GM18526 (cell line): ENCODE measurements around the gene PTPN7.

Experiments used
- POLR2A ChIP-seq: IDR thresholded peaks from 3 replicates; pipeline ENCODE4 v1.6.1; 2011; ENCODE audit not compliant: insufficient read length; ENCODE audit errors: extremely low read depth

Gene PTPN7

DNA sequence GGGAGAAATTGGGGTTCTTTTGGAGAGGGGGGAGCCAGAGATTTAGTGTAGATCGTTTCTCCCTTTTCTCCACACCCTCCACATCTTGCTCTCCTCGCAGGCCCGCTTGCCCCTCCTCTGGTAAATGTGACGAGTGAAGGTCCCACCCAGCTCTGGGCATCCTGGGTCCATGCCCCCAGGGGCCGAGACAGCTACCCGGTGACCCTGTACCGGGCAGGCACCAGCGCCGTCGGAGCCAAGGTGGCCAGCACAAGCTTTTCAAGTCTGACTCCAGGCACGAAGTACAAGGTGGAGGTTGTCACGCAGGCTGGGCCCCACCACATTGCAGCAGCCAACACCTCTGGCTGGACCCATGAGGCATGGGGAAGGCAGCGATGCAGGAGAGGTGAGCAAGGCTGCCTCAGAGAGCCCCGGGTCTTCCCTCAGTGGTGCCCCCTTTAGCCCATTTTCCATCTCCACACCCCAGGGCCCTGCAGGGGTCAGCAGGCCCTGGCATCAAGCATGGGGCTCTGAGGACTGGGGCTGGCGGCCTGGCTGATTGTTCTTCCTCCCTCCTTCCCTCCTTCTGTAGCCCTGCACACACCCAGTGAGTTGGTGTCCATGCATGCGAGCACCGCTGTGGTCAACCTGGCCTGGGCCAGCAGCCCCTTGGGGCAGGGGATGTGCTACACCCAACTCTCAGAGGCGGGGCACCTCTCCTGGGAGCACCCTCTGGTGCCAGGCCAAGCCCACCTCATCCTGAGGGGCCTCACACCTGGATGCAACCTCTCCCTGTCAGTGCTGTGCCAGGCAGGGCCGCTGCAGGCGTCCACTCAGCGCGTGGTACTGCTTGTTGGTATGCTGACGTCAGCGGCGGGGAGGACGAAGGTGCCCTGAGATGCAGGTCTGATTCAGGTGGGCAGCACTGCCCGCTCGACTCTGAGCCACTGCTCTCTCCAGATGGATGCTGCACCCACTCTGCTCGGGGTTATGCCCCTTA, 16.8 kb upstream of the PTPN7 start:
- TF ChIP-seq POLR2A: no peak

DNA sequence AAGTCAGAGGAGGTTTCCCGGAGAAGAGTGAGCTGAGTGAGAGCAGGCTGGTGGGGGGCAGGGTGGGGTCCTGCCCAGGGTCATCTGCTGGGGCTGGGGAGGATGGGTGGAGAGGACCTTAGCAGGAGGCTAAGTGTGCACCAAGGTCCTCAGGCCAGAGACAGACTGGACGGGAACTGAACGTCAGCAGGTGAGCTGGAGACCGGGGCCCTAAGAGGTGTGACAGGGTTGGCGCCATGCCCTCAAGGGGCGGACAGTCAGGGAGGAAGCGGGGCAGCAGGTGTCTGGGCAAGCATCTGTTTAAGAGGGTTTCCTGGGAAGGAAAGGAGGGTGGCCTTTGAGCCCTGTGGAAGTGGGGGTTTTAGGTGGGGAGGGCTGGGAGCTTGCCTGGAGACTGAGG, 13.6 kb upstream of the PTPN7 start:
- TF ChIP-seq POLR2A: no peak

DNA sequence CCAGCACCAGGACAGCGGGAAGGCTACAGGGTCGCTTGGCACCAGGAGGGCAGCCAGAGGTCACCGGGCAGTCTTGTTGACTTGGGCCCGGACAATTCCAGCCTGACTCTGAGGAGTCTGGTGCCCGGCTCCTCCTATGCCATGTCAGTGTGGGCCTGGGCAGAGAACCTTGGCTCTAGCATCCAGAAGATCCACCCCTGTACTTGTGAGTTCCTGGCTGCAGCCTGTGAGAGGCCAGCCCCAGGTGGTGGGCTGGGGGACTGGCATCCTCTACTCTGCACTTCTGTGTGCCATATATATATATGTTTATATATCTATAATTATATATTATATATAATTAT, 11.6 kb upstream of the PTPN7 start:
- TF ChIP-seq POLR2A: no peak

DNA sequence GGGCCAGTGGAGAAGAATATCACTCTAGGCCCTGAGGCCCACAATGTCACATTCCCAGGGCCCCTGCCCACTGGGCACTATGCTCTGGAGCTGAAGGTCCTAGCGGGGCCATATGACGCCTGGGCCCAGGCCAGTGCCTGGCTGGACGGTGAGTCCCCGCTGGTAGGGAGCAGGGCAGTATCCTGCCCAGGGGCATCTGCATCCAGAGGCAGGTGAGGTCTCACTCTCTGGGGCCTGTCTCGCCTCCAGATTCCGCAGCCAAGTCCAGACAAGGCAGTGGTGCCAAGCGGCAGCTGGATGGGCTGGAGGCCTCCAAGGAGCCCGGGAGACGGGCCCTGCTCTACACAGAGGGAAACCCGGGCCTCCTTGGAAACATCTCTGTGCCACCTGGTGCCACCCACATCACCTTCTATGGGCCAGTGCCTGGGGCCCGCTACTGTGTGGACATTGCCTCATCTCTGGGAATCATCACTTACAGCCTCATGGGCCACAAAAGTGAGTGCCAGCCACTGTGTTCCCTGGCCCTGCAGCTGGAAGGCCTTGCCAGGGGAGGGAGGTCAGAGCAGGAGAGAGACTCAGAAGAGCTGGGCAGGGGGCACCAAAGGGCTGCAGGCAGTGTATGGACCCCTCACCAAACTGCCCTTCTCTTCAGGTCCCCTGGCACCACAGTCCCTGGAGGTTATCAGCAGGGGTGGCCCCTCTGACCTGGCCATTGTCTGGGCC, 11.1 kb upstream of the PTPN7 start:
- no peak for TF ChIP-seq POLR2A

DNA sequence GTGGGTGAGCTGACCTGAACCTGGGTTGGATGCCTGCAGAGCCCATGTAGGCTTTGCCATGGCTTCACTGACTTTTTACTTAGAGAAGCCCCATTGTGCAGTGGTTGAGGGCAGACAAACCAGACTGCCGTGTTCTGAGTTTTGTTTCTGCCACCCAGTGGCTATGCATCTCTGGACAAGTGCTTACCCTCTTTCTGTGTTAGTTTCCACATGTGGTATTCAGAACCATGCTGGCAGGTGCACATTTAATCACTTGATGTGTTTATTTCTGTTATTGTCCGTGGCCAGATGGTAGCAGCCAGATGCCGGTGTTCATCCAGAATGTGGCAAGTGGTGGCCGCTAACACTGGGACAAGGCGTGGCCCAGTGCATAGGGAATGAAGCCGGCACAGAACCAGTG, 10.3 kb upstream of the PTPN7 start:
- no peak for TF ChIP-seq POLR2A

DNA sequence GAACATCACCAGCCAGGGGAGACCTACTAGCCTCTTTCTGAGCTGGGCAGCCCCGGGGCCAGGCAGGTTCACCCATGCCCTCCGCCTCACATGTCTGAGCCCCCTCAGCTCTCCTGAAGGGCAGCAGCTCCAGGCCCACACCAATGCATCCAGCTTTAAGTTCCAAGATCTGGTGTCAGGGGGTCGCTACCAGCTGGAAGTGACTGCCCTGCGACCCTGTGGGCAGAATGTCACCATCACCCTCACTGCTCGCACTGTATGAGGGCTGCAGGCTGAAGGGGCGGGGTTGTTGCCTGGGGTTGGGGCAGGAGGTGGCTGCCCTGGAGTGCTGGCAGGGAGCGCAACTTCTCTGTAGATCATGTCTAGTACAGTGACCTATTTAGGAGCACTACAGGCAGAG, 8.5 kb upstream of the PTPN7 start:
- no peak for TF ChIP-seq POLR2A

DNA sequence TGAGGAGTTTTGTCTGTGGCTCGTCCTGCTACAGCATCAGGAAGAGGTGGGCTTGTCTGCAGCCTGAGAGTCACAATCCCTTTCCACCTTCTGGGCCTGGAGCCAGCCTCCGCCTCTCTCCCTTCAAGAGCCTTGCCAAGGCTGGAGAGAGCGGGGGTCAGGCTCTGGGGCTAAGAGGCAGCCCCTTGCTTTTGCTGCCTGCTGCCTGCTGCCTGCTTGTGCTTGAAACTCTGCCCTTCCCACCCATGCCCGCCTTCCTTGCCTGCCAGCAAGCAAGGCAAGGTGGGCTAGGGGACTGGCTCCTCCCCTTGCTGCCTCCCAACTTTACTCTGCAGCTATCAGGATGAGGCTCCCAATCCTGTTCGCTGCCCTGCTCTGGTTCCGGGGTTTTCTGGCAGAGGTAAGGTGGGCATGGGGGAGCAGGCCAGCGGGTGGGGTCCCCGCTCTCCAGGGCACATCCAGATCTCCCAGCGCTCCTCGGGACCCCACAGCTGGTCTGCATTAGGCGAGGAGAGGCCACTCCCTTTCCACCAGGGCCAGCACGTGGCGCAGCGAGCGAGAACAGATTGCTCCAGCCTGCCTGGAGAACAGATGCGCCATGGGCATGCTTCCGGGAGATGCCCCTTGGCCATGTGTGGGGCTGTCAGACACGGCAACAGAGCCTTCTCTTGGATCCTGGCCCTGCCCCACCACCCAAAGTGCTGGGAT, 7.5 kb upstream of the PTPN7 start:
- TF ChIP-seq POLR2A: no peak

DNA sequence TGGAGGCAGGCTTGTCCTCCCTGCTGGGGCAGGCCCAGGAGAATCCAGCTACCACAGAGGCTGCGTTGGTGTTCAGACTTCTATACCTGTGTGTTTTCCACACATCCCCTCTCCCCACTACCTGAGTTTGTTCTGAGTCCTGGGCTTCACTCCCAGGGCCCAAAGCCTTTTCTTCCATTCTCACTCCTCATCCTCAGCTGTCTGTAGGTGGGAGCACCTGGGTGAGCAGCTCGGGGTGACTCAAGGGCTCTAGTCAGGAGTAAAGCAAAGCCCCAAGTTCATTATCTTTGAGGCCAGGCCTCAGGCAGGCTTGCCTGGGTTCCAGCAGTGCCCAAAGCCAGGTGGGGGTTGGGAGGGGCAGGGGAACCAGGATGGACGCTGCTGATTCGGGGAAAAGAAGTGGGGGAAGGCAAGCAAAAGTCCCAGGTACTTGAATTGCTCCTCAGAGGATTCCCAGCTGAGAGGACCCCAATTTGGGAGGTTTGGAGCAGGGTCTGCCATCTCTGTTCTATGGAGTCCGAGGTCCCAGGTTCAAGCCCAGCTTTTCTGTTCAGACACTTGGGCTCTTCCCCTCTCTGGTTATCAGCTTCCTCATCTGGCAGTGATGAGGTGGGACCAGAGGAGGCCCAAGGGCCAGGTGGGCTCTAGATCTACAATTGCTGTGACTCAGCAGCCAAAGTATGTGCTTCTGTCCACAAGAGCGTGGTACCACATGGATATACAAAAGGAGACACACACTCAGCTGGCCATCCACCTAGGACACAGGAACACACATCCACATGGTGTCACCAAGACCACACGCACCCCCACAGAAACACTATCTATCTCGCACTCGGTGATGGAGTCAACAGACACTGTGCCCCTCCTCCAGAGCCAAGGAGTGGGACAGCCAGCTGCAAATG, 5.8 kb upstream of the PTPN7 start:
- TF ChIP-seq POLR2A: no peak

DNA sequence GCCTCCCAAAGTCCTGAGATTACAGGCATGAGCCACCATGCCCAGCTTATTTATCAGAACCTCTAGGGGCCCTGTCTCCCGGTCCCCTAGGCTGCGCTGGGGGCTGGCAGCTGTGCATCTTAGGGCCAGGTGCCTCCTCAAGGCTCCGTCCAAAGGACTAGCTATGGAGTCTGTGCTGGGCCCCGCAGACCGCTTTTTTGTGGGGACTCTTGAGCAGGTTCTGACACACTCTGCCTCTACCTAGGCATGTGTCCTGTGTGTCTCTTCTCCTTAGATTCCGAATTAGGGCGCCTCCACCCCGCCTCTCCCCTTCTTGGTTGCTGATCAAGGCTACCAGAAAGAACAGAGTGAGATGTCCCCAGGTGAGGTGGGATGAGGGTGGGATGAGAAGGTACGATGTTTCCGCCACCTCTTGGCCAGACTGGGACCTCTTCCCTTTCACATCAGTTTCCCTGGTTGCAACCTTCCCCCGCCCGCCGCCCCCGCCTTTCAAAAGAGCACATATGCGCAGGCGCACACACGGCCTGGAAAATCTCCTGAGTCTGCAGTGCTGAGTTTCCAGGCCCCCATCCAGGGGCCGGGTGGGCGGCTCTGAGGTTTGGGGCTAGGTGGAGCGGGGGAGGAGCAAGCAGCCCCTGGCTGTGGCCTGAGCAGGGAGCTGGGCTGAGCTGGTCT, 5.0 kb upstream of the PTPN7 start:
- TF ChIP-seq POLR2A: no peak

DNA sequence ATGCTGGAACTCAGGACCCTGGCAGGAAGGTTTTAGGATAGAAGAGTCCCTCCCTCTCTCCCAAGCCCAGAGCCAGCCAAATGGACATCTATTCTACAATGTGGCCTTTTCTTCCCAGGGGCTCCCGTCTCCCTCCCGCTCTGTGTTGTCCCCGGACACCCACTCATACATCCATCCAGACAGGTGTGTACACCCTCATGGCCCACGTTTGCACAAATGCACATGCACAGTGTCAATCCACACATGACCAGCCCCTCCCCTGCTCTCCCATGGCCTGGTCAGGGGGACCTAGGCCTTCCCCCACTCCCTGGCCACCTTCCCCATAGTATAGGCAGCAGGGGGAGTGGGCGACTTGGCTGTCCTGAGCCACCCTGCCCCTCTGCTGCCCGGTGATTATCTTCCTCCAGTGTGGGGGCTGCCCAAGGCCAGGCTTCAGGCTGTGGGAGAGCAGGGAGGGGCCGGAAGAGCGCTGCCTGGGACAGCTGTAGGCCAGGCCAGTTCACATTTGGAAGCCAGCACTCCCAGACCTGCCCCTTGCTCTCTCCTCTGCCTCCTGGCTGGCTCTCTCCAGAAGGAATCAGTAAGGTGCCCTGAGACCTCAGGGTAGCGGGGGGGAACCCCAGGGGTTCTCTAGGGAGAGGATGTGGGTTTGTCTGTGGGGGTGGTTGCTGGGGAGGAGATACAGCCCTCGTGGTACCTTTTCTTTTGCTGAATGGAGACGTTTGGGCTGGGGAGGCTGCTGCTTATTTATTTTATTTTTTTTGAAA, 4.1 kb upstream of the PTPN7 start:
- no peak for TF ChIP-seq POLR2A

DNA sequence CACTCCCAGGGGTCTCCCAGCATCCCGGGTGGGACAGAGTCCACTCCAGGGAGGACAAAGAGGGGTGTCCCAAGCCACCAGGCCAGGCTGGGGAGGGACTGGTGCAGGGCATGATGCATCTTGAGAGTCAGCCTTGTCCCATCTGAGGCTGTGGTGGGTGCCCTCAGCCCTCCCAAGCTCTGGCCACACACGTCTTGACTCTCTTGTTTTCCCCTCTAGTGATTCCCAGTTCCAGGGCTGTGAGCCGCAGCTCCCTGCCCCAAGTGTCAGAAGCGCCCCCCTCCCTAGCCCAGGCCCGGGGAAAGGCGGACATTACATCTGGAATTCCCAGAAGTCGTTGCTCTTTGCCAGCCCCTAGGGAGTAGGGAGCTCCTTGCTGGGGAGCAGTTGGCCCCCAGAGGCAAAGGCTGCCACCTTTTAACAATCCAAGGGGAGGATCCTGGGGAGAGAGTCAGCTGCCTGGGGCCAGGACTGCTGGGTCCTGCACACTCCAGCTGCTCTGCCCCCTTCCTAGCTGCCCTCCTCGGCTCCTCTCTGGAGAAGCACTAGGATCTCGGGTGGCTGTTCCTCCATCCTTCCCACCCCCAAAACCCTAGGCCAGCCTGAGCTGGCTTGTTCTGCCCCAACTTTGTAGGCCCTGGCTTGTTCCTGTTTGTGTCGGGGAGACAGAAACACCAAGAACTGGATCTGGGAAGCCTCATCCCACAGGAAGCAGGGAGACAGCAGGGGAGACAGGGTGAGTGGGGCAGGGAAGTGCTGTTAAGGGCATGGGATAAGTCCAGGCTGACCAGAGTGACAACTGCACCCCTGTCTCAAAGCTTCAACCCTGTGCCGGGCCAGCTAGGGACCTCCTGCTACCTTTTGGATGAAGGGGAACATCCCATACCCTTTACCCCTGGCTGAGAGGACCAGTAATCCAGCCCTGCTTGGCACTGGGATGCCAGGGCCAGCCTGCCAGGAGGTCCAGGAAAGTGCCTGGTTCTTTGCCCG, 3.2 kb upstream of the PTPN7 start:
- no peak for TF ChIP-seq POLR2A
